GM18505 (cell line): Measurements from ENCODE around the gene SHISAL1.
"Not testable (repeated sequence)": the region's sequence is repeated elsewhere in the genome, so short reads cannot be mapped to it uniquely, and the experiment has no call there.

Experiments used
- ATAC-seq: cut with Tn5 transposase; IDR thresholded peaks from one replicate; pipeline ENCODE4 v1.9.1; 2021; ENCODE audit not compliant: unreplicated experiment
- POLR2A ChIP-seq: IDR thresholded peaks from 4 replicates; pipeline ENCODE4 v1.6.1; 2011; ENCODE audit warnings: borderline replicate concordance; ENCODE audit not compliant: insufficient read depth, insufficient read length; ENCODE audit errors: extremely low read depth

SHISAL1 gene

GRCh38 chr22:44325718-44326490, 13.2 kb upstream of the SHISAL1 start:
- no peak for ATAC-seq
- no peak for TF ChIP-seq POLR2A

GRCh38 chr22:44323140-44323790, 10.5 kb upstream of the SHISAL1 start:
- not testable (repeated sequence) for ATAC-seq

DNA sequence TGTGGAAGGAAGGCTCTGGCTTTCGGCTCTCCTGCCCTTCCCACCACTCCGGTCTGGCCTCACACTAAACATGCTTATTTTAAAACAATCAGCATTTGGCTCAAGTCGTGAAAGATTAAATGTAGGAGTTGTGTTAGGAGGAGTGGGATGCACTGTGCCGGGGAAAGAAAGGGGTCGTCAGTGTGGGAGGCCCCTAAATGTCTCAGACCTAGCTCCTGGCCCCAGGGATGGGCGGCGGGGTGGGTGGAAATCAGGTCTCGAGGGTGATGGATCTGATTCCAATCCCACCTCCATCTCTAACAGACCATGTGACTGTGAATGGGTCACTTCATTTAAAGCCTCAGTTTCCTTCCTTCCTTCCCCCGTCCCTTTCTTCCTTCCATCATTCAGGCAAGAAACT, 6.9 kb upstream of the SHISAL1 start:
- ATAC-seq: no peak
- no peak for TF ChIP-seq POLR2A

GRCh38 chr22:44318751-44319150, 6.0 kb upstream of the SHISAL1 start:
- no peak for ATAC-seq
- no peak for TF ChIP-seq POLR2A

DNA sequence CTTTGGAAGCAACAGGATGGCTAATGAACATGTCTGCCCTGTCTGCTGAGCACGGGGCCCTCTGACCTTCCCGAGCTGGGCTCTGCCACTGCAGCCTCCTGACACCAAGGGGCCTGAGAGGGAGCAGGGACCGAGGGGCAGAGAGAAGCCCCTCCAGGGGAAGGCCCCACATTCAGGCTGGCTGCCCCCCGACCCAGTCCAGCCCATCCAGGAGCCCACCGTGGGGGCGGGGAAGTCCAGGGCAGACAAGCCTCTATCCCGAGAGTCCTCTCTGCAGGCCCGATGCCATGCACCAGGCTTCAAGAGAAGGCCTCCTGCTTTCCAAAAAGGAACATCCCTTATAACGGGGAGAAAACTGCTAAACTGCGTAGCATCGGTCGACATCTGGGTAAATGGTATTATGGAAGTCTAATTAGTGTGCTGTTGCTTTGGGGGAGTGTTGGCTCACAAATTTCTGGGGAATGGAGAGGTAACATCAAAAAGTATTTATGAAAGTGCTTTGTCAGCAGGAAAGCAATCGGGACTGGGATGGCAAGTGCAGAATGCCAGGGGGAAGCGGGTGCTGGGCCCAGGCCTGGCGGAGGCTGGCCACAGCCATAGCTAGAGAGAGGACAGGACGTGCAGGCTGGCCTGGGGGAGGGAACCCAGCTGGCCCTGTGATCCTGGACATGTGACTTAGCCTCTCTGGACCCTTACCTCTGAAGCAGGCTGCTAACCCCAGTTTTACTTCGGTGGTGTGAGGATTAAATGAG, 5.3 kb upstream of the SHISAL1 start:
- TF ChIP-seq POLR2A: no peak
- ATAC-seq: no peak

GRCh38 chr22:44317123-44317444, 4.3 kb upstream of the SHISAL1 start:
- TF ChIP-seq POLR2A: no peak
- no peak for ATAC-seq

- no peak for ATAC-seq
- no peak for TF ChIP-seq POLR2A
Measured at GRCh38 chr22:44316393-44317122, 3.8 kb upstream of the SHISAL1 start.

GRCh38 chr22:44314425-44315067, 1.8 kb upstream of the SHISAL1 start:
- TF ChIP-seq POLR2A: no peak
- ATAC-seq: no peak

- ATAC-seq: no peak
- no peak for TF ChIP-seq POLR2A
Measured at GRCh38 chr22:44313385-44314006, 745 bp upstream of the SHISAL1 start.

GRCh38 chr22:44311855-44312170, 938 bp downstream of the SHISAL1 start:
- ATAC-seq: no peak
- TF ChIP-seq POLR2A: no peak

- no peak for ATAC-seq
- TF ChIP-seq POLR2A: no peak
Measured at GRCh38 chr22:44311104-44311854, 1.5 kb downstream of the SHISAL1 start.

GRCh38 chr22:44309647-44310046, 3.1 kb downstream of the SHISAL1 start:
- TF ChIP-seq POLR2A: no peak
- no peak for ATAC-seq

DNA sequence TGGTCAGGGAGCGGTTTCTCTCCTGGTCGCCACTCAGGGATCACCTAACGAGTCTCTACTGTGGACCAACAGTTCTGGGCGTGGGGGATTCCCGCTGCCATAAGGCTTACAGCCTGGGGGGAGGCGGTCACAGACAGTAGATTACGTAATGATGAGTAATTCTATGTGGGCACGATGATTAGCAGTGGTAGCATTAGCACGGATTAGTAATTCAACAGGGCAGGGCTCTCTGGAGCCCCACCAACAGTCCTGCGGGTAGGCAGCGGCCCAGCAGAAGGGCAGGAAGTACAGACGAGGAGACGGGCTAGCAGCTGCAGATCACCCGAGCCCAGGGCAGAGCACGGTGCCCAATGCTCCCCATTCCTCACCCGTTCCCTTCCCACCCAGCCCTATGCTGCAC, 3.6 kb downstream of the SHISAL1 start:
- no peak for ATAC-seq

More for the DNA sequence above, 3.6 kb downstream of the SHISAL1 start:
- no peak for TF ChIP-seq POLR2A
